ENCODE results near the gene TNFRSF4. TPM values are rescaled to one million over a fixed set of nuclear protein-coding genes. Genes with fewer than 3 reads are reported as not detected.
A peak's percentile ranks its signal among the peaks of the same experiment; 100 is the strongest.

TNFRSF4 gene
- total RNA-seq, 2 experiments from 2014 or later: 27.6 to 28.6 TPM

- Histone ChIP-seq H3K4me1 (ENCODE audit: insufficient read depth, low read length) (peaks cover 22% of the 10 kb centered on the region), H3K27me3 (ENCODE audit: control insufficient read depth in 1 of 2, insufficient read depth in 2 of 2, low read length in 2 of 2) (peaks cover 2 to 8% of the 10 kb centered on the region in 2 experiments), H3K4me3 (ENCODE audit: low read length) (no peak overlapping the region), H3K36me3 (ENCODE audit: insufficient read depth, low read length) (peaks cover 10% of the 10 kb centered on the region), H3K9me3 (ENCODE audit: control insufficient read depth in 1 of 2, insufficient read depth in 1 of 2, low read length in 2 of 2) (peaks cover 0 to 15% of the 10 kb centered on the region in 2 experiments), H3K27ac (ENCODE audit: low read depth in 1 of 2, low read length in 2 of 2) (no peak overlapping the region)
- Mint-ChIP-seq H3K36me3 (ENCODE audit: low read depth) (peaks cover 6% of the 10 kb centered on the region), H3K4me1 (ENCODE audit: low read depth) (peaks cover 7% of the 10 kb centered on the region), H3K27ac (no peak overlapping the region), H3K27me3 (no peaks in the 10 kb centered on the region), H3K9me3 (no peaks in the 10 kb centered on the region), H3K4me3 (no peak overlapping the region)
- TF ChIP-seq CTCF (IDR thresholded peaks at IDR 0.05): no peak
- ATAC-seq (ENCODE audit: poor library complexity): no peak
- POLR2A ChIA-PET: interaction anchor here (0.9 kb wide), 1 partner anchor 20 kb away, joined by 3 read pairs; no protein-coding TSS in a partner anchor
- CTCF ChIA-PET: no interaction called here
- intact Hi-C loops (cut with DNase I, micrococcal nuclease): no loop called here
- DNase-seq: no peak
Measured at GRCh38 chr1:1236945-1237873, 23.3 kb upstream of the TNFRSF4 start.

GRCh38 chr1:1236176-1236763, 22.3 kb upstream of the TNFRSF4 start:
- H3K4me1 ChIP-seq (ENCODE audit: insufficient read depth, low read length): peaks cover 23% of the 10 kb centered on the region
- peaks cover 10% of the 10 kb centered on the region for H3K36me3 ChIP-seq (ENCODE audit: insufficient read depth, low read length)
- H3K27ac ChIP-seq (ENCODE audit: low read depth in 1 of 2, low read length in 2 of 2): no peak overlapping the region
- H3K9me3 ChIP-seq (ENCODE audit: control insufficient read depth in 1 of 2, insufficient read depth in 1 of 2, low read length in 2 of 2): peaks cover 0 to 9% of the 10 kb centered on the region in 2 experiments
- Mint-ChIP-seq H3K27ac (no peak overlapping the region), H3K36me3 (ENCODE audit: low read depth) (peaks cover 8% of the 10 kb centered on the region), H3K4me1 (ENCODE audit: low read depth) (peaks cover 8% of the 10 kb centered on the region), H3K9me3 (no peaks in the 10 kb centered on the region), H3K27me3 (no peaks in the 10 kb centered on the region), H3K4me3 (no peak overlapping the region)
- no peak for TF ChIP-seq CTCF (IDR thresholded peaks at IDR 0.05)
- ChIA-PET CTCF (no interaction called here), POLR2A (no interaction called here)
- H3K4me3 ChIP-seq (ENCODE audit: low read length): no peak overlapping the region
- intact Hi-C loops (cut with DNase I, micrococcal nuclease): no loop called here
- ATAC-seq (ENCODE audit: poor library complexity) (no peak), DNase-seq (no peak)
- H3K27me3 ChIP-seq (ENCODE audit: control insufficient read depth in 1 of 2, insufficient read depth in 2 of 2, low read length in 2 of 2): peaks cover 2 to 8% of the 10 kb centered on the region in 2 experiments

GRCh38 chr1:1235016-1235744, 21.2 kb upstream of the TNFRSF4 start:
- H3K4me1 ChIP-seq (ENCODE audit: insufficient read depth, low read length): peaks cover 34% of the 10 kb centered on the region
- Mint-ChIP-seq H3K9me3 (no peaks in the 10 kb centered on the region), H3K4me1 (ENCODE audit: low read depth) (peaks cover 16% of the 10 kb centered on the region), H3K27me3 (no peaks in the 10 kb centered on the region), H3K36me3 (ENCODE audit: low read depth) (peaks cover 16% of the 10 kb centered on the region), H3K27ac (no peak overlapping the region), H3K4me3 (peak overlapping the region; percentile 54)
- H3K27me3 ChIP-seq (ENCODE audit: control insufficient read depth in 1 of 2, insufficient read depth in 2 of 2, low read length in 2 of 2): peaks cover 2 to 8% of the 10 kb centered on the region in 2 experiments
- no peak overlapping the region for H3K4me3 ChIP-seq (ENCODE audit: low read length)
- DNase-seq (no peak), ATAC-seq (ENCODE audit: poor library complexity) (no peak)
- H3K36me3 ChIP-seq (ENCODE audit: insufficient read depth, low read length): peaks cover 10% of the 10 kb centered on the region
- POLR2A ChIA-PET: no interaction called here
- H3K27ac ChIP-seq (ENCODE audit: low read depth in 1 of 2, low read length in 2 of 2): no peak overlapping the region
- peaks cover 0 to 6% of the 10 kb centered on the region in 2 experiments for H3K9me3 ChIP-seq (ENCODE audit: control insufficient read depth in 1 of 2, insufficient read depth in 1 of 2, low read length in 2 of 2)
- CTCF ChIA-PET: no interaction called here
- intact Hi-C loops (cut with DNase I, micrococcal nuclease): no loop called here
- TF ChIP-seq CTCF (IDR thresholded peaks at IDR 0.05): no peak

Data from CD4-positive, alpha-beta T cell (primary cell).